Upper lobe of right lung (tissue), 1 donor: ENCODE data around the gene ATP8A1. TPM values are rescaled to one million over a fixed set of nuclear protein-coding genes. Genes with fewer than 3 reads are reported as not detected.

Experiments used
- ATAC-seq: fragments of 200-7000 bp; cut with Tn5 transposase; one replicate; pipeline ENCODE4 v1.9.1; 2020; ENCODE audit warnings: mild to moderate bottlenecking, moderate library complexity
- DNase-seq: peaks from one replicate; pipeline ENCODE4 v3.0.0-alpha.2; 2020
- H3K27ac ChIP-seq: fragments of 200-600 bp; one replicate; pipeline ENCODE4 v1.8.0; 2022
- H3K27me3 ChIP-seq: fragments of 200-600 bp; one replicate; pipeline ENCODE4 v1.8.0; 2022; ENCODE audit warnings: mild to moderate bottlenecking
- H3K36me3 ChIP-seq: fragments of 200-600 bp; one replicate; pipeline ENCODE4 v1.8.0; 2022
- H3K4me1 ChIP-seq: fragments of 200-600 bp; one replicate; pipeline ENCODE4 v1.8.0; 2022
- H3K4me3 ChIP-seq: fragments of 200-600 bp; one replicate; pipeline ENCODE4 v1.8.0; 2022; ENCODE audit warnings: mild to moderate bottlenecking
- H3K9me3 ChIP-seq: fragments of 200-600 bp; one replicate; pipeline ENCODE4 v1.8.0; 2022
- CTCF ChIP-seq: fragments of 200-600 bp; IDR thresholded peaks from one replicate; pipeline ENCODE4 v1.8.0; 2022; ENCODE audit warnings: antibody characterized with exemption
- intact Hi-C: fragments of 100-400 bp; cut with DNase I; formaldehyde crosslinking; loops from one replicate; pipeline ENCODE4 v1.11.0; 2022
- total RNA-seq: library from RNA; stranded (reverse); fragmentation: NEBNext Ultra II Directional; extraction: Animal tissue kit (Norgen Biotek cat#: 25700); gene quantifications from one replicate; pipeline ENCODE4 v1.2.1, GENCODE V29; 2021
- donor health status: DM: no; HTN: yes; CAD: no; lungs with severe emphysema.

The ATP8A1 gene
- total RNA-seq, 1 donor from 2014 or later: 79.3 TPM

- H3K9me3 ChIP-seq: no peaks in the 10 kb centered on the region
- peaks cover 4% of the 10 kb centered on the region for H3K36me3 ChIP-seq
- no peak for TF ChIP-seq CTCF
- H3K27me3 ChIP-seq: no peaks in the 10 kb centered on the region
- no peak overlapping the region for H3K4me3 ChIP-seq
- no peak for ATAC-seq
- intact Hi-C loops: no loop called here
- no peak overlapping the region for H3K27ac ChIP-seq
- no peaks in the 10 kb centered on the region for H3K4me1 ChIP-seq
- no peak for DNase-seq
Measured at GRCh38 chr4:42513748-42514492, 143.0 kb downstream of the ATP8A1 start.

- DNase-seq: no peak
- TF ChIP-seq CTCF: no peak
- no peaks in the 10 kb centered on the region for H3K4me1 ChIP-seq
- intact Hi-C loops: no loop called here
- ATAC-seq: no peak
- H3K27ac ChIP-seq: no peak overlapping the region
- H3K27me3 ChIP-seq: no peaks in the 10 kb centered on the region
- H3K9me3 ChIP-seq: no peaks in the 10 kb centered on the region
- peaks cover 4% of the 10 kb centered on the region for H3K36me3 ChIP-seq
- no peak overlapping the region for H3K4me3 ChIP-seq
Measured at GRCh38 chr4:42512226-42512625, 144.7 kb downstream of the ATP8A1 start.

- DNase-seq (no peak), ATAC-seq (no peak)
- Histone ChIP-seq H3K4me1 (no peaks in the 10 kb centered on the region), H3K9me3 (no peaks in the 10 kb centered on the region), H3K27ac (no peak overlapping the region), H3K27me3 (no peaks in the 10 kb centered on the region), H3K36me3 (peaks cover 17% of the 10 kb centered on the region), H3K4me3 (no peak overlapping the region)
- no peak for TF ChIP-seq CTCF
- intact Hi-C loops: no loop called here
Measured at GRCh38 chr4:42510225-42510624, 146.7 kb downstream of the ATP8A1 start.

- H3K36me3 ChIP-seq: peaks cover 14% of the 10 kb centered on the region
- DNase-seq (no peak), ATAC-seq (peak; percentile 80)
- H3K9me3 ChIP-seq: no peaks in the 10 kb centered on the region
- peak overlapping the region; percentile 24 for H3K27ac ChIP-seq
- TF ChIP-seq CTCF: no peak
- no peak overlapping the region for H3K4me3 ChIP-seq
- intact Hi-C loops: no loop called here
- no peaks in the 10 kb centered on the region for H3K27me3 ChIP-seq
- H3K4me1 ChIP-seq: no peaks in the 10 kb centered on the region
Measured at GRCh38 chr4:42501624-42502401, 155.1 kb downstream of the ATP8A1 start.

GRCh38 chr4:42498040-42498439 lies 158.9 kb downstream of the ATP8A1 start:
- H3K27ac ChIP-seq: no peak overlapping the region
- intact Hi-C loops: no loop called here
- DNase-seq (no peak), ATAC-seq (no peak)
- no peak for TF ChIP-seq CTCF
- no peaks in the 10 kb centered on the region for H3K36me3 ChIP-seq
- H3K4me1 ChIP-seq: no peaks in the 10 kb centered on the region
- H3K9me3 ChIP-seq: no peaks in the 10 kb centered on the region
- H3K27me3 ChIP-seq: no peaks in the 10 kb centered on the region
- H3K4me3 ChIP-seq: no peak overlapping the region
